Osteocyte (in vitro differentiated cells): Measurements from ENCODE around the gene SV2B. TPM values are rescaled to one million over a fixed set of nuclear protein-coding genes. Genes with fewer than 3 reads are reported as not detected.

ENCODE experiments used
- DNase-seq: peaks from one replicate; pipeline ENCODE4 v3.0.0; 2021; ENCODE audit warnings: mixed read lengths; ENCODE audit not compliant: unreplicated experiment; ENCODE audit errors: extremely low spot score
- H3K27ac Mint-ChIP-seq: one replicate; pipeline ENCODE4 v1.8.0; 2021; ENCODE audit warnings: mild to moderate bottlenecking, mixed read lengths; ENCODE audit not compliant: unreplicated experiment
- H3K27me3 Mint-ChIP-seq: one replicate; pipeline ENCODE4 v1.8.0; 2021; ENCODE audit warnings: mixed read lengths; ENCODE audit not compliant: unreplicated experiment
- H3K36me3 Mint-ChIP-seq: one replicate; pipeline ENCODE4 v1.8.0; 2021; ENCODE audit warnings: mixed read lengths; ENCODE audit not compliant: unreplicated experiment
- H3K4me1 Mint-ChIP-seq: one replicate; pipeline ENCODE4 v1.8.0; 2021; ENCODE audit warnings: mixed read lengths; ENCODE audit not compliant: unreplicated experiment
- H3K4me3 Mint-ChIP-seq: one replicate; pipeline ENCODE4 v1.8.0; 2021; ENCODE audit warnings: mild to moderate bottlenecking, moderate library complexity, mixed read lengths; ENCODE audit not compliant: unreplicated experiment
- H3K9me3 Mint-ChIP-seq: one replicate; pipeline ENCODE4 v1.8.0; 2021; ENCODE audit warnings: mixed read lengths; ENCODE audit not compliant: unreplicated experiment
- total RNA-seq: library from RNA; stranded (reverse); gene quantifications from 2 replicates; pipeline ENCODE4 v1.2.1, GENCODE V29; 2021
- TF ChIP-seq, protein P1 (sequence below): fragments of 200-600 bp; sonication (generic); IDR thresholded peaks from 2 replicates; pipeline ENCODE4 v1.5.0; 2021; ENCODE audit warnings: antibody characterized with exemption, mild to moderate bottlenecking, moderate library complexity

SV2B gene
- total RNA-seq, 1 donor from 2014 or later, result not detected

DNA sequence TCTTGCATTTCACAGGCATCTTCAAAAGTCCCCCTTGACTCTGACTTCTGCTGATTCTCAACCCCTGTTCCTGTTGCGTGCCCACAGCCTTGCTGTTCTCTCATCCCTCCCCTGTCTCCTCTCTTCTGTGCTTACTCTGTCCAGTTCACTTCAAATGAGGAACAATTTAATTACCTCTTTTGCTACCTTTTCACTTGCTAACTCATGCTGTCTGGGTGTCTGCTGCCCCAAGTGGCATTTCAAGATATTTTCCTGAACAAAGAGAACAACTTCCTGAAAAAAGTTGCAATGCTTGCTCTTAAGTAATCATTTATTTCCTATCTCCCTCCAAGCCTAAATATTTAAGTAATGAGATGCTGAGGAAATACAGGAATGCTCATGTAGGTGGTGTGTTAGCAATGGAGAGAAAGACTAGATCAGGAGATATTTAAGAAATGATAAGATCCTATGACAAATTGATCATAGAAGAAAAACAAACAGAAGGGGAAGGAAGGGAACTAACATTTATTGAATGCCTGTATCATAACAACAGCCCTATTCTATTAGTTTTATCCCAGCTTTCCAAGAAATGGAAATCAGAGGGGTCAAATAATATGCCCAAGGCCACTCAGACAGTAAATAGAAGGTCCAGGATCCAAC, 42.2 kb downstream of the SV2B start:
- Mint-ChIP-seq H3K27me3 (peaks cover 2% of the 10 kb centered on the region), H3K36me3 (no peaks in the 10 kb centered on the region), H3K4me1 (no peaks in the 10 kb centered on the region), H3K9me3 (no peaks in the 10 kb centered on the region), H3K27ac (no peak overlapping the region), H3K4me3 (no peak overlapping the region)
- no peak for DNase-seq
- TF ChIP-seq, protein P1, sequence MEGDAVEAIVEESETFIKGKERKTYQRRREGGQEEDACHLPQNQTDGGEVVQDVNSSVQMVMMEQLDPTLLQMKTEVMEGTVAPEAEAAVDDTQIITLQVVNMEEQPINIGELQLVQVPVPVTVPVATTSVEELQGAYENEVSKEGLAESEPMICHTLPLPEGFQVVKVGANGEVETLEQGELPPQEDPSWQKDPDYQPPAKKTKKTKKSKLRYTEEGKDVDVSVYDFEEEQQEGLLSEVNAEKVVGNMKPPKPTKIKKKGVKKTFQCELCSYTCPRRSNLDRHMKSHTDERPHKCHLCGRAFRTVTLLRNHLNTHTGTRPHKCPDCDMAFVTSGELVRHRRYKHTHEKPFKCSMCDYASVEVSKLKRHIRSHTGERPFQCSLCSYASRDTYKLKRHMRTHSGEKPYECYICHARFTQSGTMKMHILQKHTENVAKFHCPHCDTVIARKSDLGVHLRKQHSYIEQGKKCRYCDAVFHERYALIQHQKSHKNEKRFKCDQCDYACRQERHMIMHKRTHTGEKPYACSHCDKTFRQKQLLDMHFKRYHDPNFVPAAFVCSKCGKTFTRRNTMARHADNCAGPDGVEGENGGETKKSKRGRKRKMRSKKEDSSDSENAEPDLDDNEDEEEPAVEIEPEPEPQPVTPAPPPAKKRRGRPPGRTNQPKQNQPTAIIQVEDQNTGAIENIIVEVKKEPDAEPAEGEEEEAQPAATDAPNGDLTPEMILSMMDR, result peak; percentile 26

DNA sequence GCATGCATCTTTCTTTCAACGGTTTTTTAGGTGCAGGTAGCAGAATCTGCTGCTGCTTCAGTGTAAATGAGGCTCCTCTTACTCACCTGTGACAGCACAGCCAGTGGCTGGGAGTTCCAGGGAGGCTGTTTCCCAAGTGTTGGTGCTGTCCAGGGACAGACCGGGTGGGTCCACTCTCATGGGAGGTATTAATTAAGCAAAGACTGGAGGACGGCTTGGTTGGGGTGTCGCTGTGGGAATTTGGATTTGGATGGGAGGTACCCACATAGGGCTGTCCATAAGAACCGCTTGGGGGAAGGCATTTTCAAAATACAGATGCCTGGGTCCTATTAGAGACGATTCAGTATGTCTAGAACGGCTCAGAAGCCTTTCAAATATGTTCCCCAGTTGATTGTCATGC, 42.9 kb downstream of the SV2B start:
- Mint-ChIP-seq H3K9me3 (no peaks in the 10 kb centered on the region), H3K27ac (no peak overlapping the region), H3K4me1 (no peaks in the 10 kb centered on the region), H3K36me3 (no peaks in the 10 kb centered on the region), H3K4me3 (no peak overlapping the region), H3K27me3 (peaks cover 2% of the 10 kb centered on the region)
- DNase-seq, result peak; percentile 70
- TF ChIP-seq, protein P1, result no peak

DNA sequence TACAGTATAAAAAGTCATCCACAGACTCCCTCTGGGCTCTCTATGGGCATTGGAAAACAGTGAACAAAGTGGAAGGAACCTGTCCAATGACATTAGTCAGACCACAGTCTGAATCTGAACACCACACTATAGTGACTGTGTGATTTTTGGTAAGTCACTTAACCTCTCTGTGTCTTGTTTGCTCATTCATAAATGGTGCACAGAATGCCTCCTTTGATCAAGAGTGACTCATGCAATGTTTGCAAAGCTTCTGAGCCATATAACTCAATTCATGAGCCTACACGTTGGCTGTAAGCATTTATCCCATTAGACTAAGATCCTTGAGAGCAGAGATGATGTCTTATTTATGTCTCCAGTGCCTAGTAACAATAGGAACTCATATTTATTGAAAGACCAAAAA, 46.7 kb downstream of the SV2B start:
- no peaks in the 10 kb centered on the region for H3K36me3 Mint-ChIP-seq
- H3K27ac Mint-ChIP-seq, result no peak overlapping the region
- no peak overlapping the region for H3K4me3 Mint-ChIP-seq
- peaks cover 2% of the 10 kb centered on the region for H3K27me3 Mint-ChIP-seq
- DNase-seq, result no peak
- H3K4me1 Mint-ChIP-seq, result no peaks in the 10 kb centered on the region
- H3K9me3 Mint-ChIP-seq, result no peaks in the 10 kb centered on the region
- TF ChIP-seq, protein P1, result no peak

DNA sequence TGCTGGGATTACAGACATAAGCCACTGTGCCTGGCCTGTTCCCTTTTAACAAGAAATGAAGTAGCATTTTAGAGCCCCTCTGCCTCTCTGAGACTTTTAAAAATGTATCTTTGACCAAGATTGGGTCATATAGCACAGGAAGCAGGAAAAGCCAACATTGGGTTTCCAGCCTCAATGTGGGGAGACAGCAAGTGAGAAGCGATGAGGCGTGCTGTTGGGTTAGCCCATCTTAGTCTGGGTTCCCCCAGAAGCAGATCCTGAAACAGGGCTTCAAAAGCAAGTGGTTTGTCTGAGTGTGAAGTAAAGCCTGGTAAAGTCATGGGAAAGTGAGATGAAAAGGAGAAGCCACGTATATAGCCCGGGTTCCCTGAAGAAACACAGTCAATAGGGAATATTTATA, 48.2 kb downstream of the SV2B start:
- Mint-ChIP-seq H3K27ac (no peak overlapping the region), H3K4me3 (no peak overlapping the region), H3K4me1 (no peaks in the 10 kb centered on the region), H3K9me3 (no peaks in the 10 kb centered on the region), H3K27me3 (no peaks in the 10 kb centered on the region), H3K36me3 (no peaks in the 10 kb centered on the region)
- no peak for DNase-seq
- TF ChIP-seq, protein P1, result no peak

DNA sequence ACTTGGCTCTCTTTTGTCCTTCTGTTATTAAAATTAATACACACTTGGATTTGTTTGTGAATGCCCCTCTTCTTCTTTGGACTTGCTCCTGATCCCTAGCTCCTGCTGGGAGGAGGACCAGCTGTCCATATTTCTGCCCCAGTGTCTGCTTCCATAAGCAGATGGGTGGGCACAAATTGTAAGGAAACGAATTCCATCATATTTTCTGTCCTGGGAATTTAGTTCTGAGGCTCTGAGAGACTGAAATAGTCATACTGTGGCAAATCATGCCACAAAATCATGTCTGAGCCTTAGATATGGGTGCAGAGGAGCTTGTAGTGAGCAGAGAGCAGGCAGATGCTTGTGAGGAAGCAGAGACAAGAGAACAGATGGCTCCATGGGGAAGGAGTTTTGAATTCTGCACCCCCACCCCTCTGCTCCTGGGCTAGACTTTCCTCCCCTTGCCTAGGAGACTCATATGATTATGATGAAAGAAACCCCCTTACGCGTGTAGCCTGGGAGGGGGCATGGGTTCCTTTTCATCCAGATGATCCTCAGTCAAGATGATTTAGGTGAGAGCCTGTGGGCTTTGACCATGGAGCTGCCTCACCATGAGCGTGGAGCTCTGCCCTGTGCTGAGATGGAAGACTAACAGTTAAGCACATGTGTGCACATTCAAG, 50.6 kb downstream of the SV2B start:
- no peaks in the 10 kb centered on the region for H3K9me3 Mint-ChIP-seq
- H3K27me3 Mint-ChIP-seq, result no peaks in the 10 kb centered on the region
- H3K4me3 Mint-ChIP-seq, result no peak overlapping the region

More for the DNA sequence above, 50.6 kb downstream of the SV2B start:
- TF ChIP-seq, protein P1, result no peak
- no peaks in the 10 kb centered on the region for H3K4me1 Mint-ChIP-seq
- peak; percentile 36 for DNase-seq
- no peak overlapping the region for H3K27ac Mint-ChIP-seq
- H3K36me3 Mint-ChIP-seq, result no peaks in the 10 kb centered on the region
